Measurements from ENCODE around the gene NAP1L1. TPM values are rescaled to one million over a fixed set of nuclear protein-coding genes. Genes with fewer than 3 reads are reported as not detected.

The NAP1L1 gene
- total RNA-seq, 1 experiment from 2014 or later, result 287 TPM

DNA sequence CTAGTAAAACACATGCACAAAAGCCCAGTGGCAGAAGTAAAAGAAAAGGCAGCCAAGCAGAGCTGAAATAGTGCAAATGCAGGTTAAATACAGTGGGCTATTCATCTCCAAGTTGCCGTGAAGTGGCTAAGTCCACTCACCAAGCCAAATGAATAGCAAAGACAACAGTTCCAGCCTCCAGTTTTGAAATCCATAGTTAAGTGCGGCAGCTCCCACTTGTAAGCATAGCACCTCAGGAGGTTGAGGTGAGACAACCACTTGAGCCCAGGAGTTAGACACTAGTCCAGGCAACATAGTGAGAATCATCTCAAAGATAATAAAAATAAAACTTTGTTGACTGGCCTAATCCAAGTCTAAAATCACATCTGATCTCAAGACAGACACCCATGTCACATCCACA lies 43.1 kb downstream of the NAP1L1 start:
- Histone ChIP-seq H3K27me3 (replicated peaks) (no peaks in the 10 kb centered on the region), H3K9me3 (replicated peaks) (no peaks in the 10 kb centered on the region), H3K4me1 (replicated peaks) (peaks cover 18% of the 10 kb centered on the region), H3K4me3 (no peak overlapping the region), H3K36me3 (peaks cover 30% of the 10 kb centered on the region), H3K27ac (no peak overlapping the region)
- no peak for DNase-seq (ENCODE audit: low read depth in 1 of 2, low spot score in 2 of 2)

DNA sequence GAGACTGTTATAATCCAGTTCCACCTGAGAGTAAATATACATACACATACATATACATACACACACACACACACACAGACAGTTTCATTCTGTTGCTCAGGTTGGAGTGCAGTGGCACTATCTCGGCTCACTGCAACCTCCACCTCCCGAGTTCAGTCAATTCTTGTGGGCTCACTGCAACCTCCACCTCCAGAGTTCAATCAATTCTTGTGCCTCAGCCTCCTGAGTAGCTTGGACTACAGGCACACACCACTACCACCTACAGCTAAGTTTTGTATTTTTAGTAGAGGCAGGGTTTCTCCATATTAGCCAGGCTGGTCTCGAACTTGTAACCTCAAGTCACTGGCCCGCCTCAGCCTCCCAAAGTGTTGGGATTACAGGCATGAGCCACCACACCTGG lies 44.0 kb downstream of the NAP1L1 start:
- H3K27ac ChIP-seq, result no peak overlapping the region
- H3K9me3 ChIP-seq (replicated peaks), result no peaks in the 10 kb centered on the region
- peaks cover 24% of the 10 kb centered on the region for H3K36me3 ChIP-seq
- no peak overlapping the region for H3K4me3 ChIP-seq
- peaks cover 18% of the 10 kb centered on the region for H3K4me1 ChIP-seq (replicated peaks)
- DNase-seq (ENCODE audit: low read depth in 1 of 2, low spot score in 2 of 2), result no peak
- no peaks in the 10 kb centered on the region for H3K27me3 ChIP-seq (replicated peaks)

DNA sequence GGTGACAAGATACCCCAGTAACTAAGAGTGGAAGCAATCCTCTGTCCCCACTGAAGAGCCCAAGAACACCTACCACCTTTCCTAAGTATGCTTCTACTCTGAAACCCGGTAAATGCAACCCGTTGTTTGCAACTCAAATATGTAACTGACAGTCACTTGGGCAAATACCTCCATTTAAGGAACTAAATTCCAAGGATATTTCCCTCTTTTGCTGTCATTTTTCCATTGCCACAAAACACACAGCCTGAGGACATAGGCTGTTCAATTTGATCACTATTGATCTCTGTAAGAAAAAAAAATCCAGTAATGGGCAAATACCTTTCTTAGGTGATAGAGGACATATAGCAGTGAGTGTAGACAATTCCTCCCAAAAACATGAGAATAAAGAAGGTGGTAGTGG lies 46.3 kb downstream of the NAP1L1 start:
- Histone ChIP-seq H3K27ac (no peak overlapping the region), H3K4me3 (no peak overlapping the region), H3K36me3 (peaks cover 10% of the 10 kb centered on the region), H3K4me1 (replicated peaks) (peaks cover 21% of the 10 kb centered on the region), H3K9me3 (replicated peaks) (no peaks in the 10 kb centered on the region), H3K27me3 (replicated peaks) (no peaks in the 10 kb centered on the region)
- DNase-seq (ENCODE audit: low read depth in 1 of 2, low spot score in 2 of 2), result no peak

DNA sequence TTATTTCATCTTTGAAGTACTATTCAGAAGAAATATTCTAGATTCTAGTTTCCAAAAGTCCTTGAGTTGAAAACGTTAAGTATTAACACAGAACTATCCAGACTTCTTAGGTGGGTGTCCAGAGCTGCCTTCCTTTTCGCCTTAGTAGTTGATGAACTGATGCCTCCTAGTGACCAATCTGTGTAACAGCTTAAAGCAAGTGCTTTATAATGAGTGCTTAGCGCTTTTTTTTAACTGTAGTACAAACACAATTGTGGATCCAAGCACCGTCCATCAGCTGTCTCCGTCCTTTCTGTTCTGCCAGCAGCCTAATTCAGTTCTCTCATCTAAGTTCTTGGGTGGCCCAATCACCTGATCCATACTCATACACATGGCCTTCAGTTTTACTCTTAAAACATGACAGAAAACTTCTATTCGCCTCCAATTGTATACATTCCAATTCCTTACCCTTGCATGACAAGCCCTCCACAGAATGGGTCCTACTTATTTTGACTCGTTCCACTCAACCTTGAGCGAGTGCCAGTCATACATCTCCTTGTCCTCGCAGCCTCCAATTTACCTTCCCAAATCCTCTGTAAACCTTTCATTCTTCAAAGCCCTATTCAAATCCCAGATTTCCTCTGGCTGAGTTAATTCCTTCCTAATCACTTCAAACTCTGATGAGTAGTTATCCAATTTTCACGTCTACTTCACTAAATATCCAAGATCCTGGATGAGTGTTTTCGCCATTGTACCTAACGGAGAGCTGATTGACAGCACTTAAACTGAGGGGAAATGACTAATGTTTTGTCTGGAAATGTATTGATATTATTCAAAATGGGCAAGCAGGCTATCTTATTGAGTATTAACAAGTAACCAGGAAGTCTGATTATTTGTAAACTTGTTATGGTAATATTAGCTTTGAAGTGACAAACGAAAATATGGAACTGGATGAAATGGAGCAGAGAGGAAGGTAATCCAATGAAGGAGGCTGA lies 47.1 kb downstream of the NAP1L1 start:
- H3K9me3 ChIP-seq (replicated peaks), result no peaks in the 10 kb centered on the region
- no peaks in the 10 kb centered on the region for H3K27me3 ChIP-seq (replicated peaks)
- H3K27ac ChIP-seq, result no peak overlapping the region
- peaks cover 3% of the 10 kb centered on the region for H3K36me3 ChIP-seq
- H3K4me3 ChIP-seq, result no peak overlapping the region
- peaks cover 29% of the 10 kb centered on the region for H3K4me1 ChIP-seq (replicated peaks)
- peak; percentile 49 to 68 for DNase-seq (ENCODE audit: low read depth in 1 of 2, low spot score in 2 of 2)

DNA sequence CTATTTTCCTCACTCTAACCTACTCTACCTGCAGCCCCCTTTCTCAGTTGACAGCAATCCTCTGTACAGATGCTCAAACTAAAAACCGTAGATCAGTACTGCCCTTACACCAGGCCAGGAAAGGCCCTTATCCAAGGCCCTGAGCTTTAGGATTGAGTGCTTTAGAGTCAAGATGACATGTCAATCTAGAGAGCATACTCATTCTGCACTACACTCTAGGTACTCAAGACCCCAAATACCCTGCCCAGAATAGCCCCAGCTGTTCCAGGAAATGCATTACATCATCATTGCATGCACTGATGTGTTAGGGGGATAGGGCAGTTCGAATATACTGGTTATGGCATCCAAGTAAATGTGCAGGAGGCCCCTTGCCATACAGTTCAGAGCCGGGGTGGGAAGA lies 49.4 kb downstream of the NAP1L1 start:
- H3K27ac ChIP-seq, result no peak overlapping the region

DNA sequence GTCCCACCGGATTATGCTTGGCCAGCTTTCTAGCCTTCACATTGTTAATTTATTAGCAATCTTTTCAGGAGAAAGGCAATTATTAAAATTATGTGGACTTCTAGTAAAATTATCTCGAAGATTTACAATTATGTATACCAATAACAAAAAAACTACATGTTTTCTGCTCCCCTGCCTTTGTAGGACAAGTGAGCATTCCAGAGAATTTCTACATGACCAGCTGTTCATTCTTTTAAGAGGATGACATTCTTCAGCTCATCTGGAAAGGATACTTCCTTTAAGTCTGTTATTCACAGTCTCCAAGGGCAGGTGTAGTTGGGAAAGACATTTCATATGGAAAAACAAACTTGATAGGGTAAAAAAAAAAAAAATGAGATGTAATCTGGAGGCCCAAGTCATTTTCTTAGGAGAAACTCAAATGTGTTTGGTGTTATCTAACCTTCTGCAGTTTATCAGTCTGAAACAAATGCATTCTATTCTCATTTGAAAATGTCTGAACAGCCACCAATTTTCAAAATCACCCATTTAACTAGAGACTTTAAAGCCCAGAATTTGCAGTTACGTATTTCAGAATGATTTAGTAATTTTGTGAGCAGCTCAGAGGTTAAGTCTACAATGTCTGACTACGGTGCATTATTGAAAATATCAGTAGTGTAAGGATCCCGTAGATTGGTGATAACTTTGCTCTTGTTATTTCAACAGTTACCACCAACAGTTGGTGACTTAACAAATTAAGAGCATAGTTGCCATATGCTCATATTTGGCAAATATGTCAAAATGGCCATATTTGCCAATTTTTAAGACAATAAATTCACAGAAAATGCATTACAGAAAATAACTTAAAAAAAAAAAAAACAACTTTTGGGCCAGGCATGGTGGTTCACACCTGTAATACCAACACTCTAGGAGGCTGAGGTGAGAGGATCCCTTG lies 51.1 kb downstream of the NAP1L1 start:
- H3K27me3 ChIP-seq (replicated peaks), result no peaks in the 10 kb centered on the region
- peaks cover 33% of the 10 kb centered on the region for H3K4me1 ChIP-seq (replicated peaks)
- peak overlapping the region; percentile 71 for H3K4me3 ChIP-seq
- peak overlapping the region; percentile 89 for H3K27ac ChIP-seq
- H3K9me3 ChIP-seq (replicated peaks), result no peaks in the 10 kb centered on the region
- peaks cover 33% of the 10 kb centered on the region for H3K36me3 ChIP-seq
- DNase-seq (ENCODE audit: low read depth in 1 of 2, low spot score in 2 of 2), result no peak

More for the DNA sequence above, 49.4 kb downstream of the NAP1L1 start:
- Histone ChIP-seq H3K9me3 (replicated peaks) (no peaks in the 10 kb centered on the region), H3K36me3 (peaks cover 16% of the 10 kb centered on the region), H3K27me3 (replicated peaks) (no peaks in the 10 kb centered on the region), H3K4me1 (replicated peaks) (peaks cover 29% of the 10 kb centered on the region), H3K4me3 (no peak overlapping the region)
- no peak for DNase-seq (ENCODE audit: low read depth in 1 of 2, low spot score in 2 of 2)

DNA sequence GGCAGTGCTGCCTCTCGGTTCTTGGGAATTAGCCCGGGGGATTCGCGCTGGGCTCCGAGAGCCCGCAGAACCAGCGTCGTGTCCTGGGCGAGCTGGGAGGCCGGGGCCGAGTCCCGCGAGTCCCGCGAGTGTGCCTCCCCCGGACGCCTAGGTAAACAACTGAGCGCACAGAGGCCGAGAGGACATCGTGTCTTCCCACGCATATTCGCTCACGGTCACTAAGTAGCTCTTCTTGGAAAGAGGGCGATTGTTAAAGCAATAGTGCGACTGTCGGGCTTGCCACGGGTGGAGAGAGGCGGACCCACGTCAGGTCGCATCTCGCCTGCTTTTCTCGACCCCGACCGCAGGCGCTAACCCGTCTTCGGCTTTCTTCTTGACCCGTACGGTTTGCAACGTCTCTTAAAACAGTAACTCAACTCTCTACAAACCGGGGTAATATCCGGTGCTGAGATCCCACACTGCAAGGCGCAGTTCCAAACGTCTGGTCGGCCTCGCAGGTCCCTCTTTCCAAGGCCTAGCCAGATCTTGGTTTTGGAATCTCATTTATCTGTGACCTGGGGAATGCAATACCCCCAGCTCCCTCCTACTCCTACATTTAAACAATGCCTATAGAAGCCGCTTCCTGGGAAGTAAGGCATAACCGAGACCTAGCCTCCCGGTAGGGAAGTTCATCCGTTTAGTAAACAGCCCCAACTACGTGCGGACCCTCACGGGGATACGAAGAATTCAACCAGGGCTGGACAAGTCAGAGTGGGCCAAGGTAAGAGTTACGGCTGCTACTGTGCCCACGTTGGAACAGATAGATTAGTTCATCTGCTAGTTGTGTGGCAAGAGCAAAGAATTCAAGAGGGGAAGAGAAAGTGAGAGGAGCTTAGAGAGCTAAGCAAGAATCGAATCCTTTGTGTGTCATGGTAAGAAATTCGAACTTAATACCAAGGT lies 52.2 kb downstream of the NAP1L1 start:
- Histone ChIP-seq H3K9me3 (replicated peaks) (no peaks in the 10 kb centered on the region), H3K4me1 (replicated peaks) (peaks cover 26% of the 10 kb centered on the region), H3K36me3 (peaks cover 40% of the 10 kb centered on the region), H3K4me3 (peak overlapping the region; percentile 71), H3K27me3 (replicated peaks) (no peaks in the 10 kb centered on the region), H3K27ac (peak overlapping the region; percentile 89)
- peak in 1 of 2 experiments; percentile 76 for DNase-seq (ENCODE audit: low read depth in 1 of 2, low spot score in 2 of 2)

DNA sequence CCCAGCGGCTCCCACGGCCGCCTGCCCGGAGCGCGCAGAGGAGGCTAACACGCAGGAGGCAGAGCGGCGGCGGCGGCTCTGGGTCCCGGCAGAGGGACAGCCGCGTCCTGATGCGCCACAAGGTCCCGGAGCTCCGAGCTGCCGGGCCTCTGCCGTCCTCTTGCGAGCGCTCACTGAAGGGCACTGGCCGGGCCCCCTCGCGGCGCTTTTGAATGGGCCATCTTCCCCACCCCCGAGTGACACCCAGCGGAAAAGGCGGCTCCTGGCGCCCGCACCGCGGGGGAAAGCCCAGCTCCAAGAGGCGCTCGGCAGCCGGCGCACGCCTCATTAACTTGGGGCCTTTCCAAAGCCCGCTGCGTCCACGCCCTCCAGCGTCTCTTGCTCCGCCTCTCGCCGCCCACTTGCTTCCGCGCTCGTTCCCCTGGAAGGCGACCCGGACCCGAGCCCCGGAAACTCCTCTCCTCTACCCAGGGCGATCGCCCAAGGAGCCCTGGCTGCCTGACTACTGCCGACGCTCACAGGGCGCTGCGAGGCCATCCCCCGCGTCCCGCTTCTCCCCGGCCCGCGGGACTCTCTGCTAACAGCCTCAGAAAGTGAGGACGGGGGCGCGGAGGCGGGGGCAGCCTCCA lies 53.0 kb downstream of the NAP1L1 start, which contains the start of gene PHLDA1:
Gene PHLDA1, minus strand, starts transcription at position 363 of the 629 bp plus-strand sequence.
- peaks cover 29% of the 10 kb centered on the region for H3K4me1 ChIP-seq (replicated peaks)
- H3K9me3 ChIP-seq (replicated peaks), result no peaks in the 10 kb centered on the region
- H3K27ac ChIP-seq, result peak within 1 kb of the TSS; percentile 89
- DNase-seq (ENCODE audit: low read depth in 1 of 2, low spot score in 2 of 2), result peak; percentile 97 to 98
- no peaks in the 10 kb centered on the region for H3K27me3 ChIP-seq (replicated peaks)
- H3K4me3 ChIP-seq, result peak within 1 kb of the TSS; percentile 71
- H3K36me3 ChIP-seq, result peaks cover 48% of the 10 kb centered on the region

DNA sequence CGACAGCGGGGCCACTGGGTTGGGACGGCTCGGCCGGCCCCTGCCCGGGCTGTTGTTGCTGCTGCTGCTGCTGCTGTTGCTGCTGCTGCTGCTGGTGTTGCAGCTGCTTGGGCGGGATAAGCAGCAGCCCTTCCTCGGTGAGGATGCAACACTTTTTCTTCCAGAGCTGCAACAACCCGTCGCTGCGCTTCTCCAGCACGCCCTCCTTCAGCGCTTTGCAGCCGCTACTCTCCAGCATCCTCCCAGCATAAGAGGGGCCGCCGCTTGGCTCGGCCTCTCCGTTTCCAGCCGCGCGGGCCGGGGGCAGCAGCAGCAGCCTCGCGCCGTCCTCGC lies 53.4 kb downstream of the NAP1L1 start:
- H3K9me3 ChIP-seq (replicated peaks), result no peaks in the 10 kb centered on the region
- H3K27me3 ChIP-seq (replicated peaks), result no peaks in the 10 kb centered on the region
- H3K36me3 ChIP-seq, result peaks cover 50% of the 10 kb centered on the region
- peak overlapping the region; percentile 71 for H3K4me3 ChIP-seq
- peaks cover 34% of the 10 kb centered on the region for H3K4me1 ChIP-seq (replicated peaks)
- H3K27ac ChIP-seq, result peak overlapping the region; percentile 89
- DNase-seq (ENCODE audit: low read depth in 1 of 2, low spot score in 2 of 2), result no peak

DNA sequence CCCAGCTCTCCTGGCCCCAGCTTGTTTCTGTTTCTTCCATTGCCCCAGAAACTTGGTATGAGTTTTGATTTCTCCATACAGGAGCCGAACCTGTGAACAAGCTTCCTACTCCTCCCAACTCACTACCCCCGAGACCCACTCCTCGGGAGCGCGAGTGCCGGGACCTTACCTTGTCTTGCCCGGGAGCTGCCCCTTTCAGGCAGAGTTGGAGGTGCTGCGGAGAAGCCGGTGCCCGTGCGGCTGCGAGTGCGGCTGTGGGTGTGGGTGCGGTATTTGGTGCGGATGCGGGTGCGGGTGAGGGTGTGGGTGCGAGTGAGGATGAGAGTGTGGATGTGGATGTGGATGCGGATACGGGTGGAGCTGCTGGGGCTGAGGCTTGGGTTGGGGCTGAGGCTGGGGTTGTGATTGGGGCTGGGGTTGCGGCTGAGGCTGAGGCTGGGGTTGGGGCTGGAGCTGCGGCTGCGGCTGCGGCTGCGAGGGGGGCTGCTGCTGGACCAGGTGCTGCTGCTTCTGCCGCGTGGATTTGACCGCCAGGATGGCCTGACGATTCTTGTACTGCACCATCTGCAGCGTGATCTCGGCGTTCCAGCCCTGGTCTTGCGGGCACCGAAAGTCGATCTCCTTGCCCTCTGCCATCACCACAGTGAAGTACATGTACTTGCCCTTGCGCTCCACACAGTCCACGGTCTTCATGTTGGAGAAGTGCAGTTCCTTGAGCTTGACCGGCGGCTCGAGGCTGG lies 54.0 kb downstream of the NAP1L1 start:
- Histone ChIP-seq H3K9me3 (replicated peaks) (no peaks in the 10 kb centered on the region), H3K4me3 (peak overlapping the region; percentile 71), H3K27me3 (replicated peaks) (no peaks in the 10 kb centered on the region), H3K4me1 (replicated peaks) (peaks cover 40% of the 10 kb centered on the region), H3K27ac (peak overlapping the region; percentile 89), H3K36me3 (peaks cover 54% of the 10 kb centered on the region)
- peak in 1 of 2 experiments; percentile 55 for DNase-seq (ENCODE audit: low read depth in 1 of 2, low spot score in 2 of 2)

DNA sequence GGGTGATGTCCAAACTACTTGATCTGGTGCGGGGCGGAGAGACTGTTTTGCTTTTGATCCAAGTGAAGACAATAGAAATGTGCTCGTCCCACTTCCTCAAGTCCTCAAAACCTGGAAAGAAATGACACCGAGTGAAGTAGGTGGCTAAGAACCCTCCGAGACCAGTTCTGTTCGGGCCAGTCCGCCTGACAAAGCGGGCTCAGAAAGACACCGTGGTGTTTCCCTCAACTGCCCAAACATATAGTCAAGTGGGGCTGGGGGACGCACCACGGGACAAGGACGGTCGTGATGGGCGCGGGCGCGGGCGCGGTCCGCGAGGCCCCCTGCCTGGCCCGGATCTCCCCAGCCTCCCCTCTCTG lies 54.5 kb downstream of the NAP1L1 start:
- Histone ChIP-seq H3K4me1 (replicated peaks) (peaks cover 45% of the 10 kb centered on the region), H3K36me3 (peaks cover 54% of the 10 kb centered on the region), H3K9me3 (replicated peaks) (no peaks in the 10 kb centered on the region), H3K27ac (peak overlapping the region; percentile 89), H3K27me3 (replicated peaks) (no peaks in the 10 kb centered on the region), H3K4me3 (peak overlapping the region; percentile 71)
- peak in 1 of 2 experiments; percentile 67 for DNase-seq (ENCODE audit: low read depth in 1 of 2, low spot score in 2 of 2)
